Ovary (tissue), 9 donors: Measurements from ENCODE around the gene USP6NL. TPM values are rescaled to one million over a fixed set of nuclear protein-coding genes. Genes with fewer than 3 reads are reported as not detected.

Experiments used
- DNase-seq, 5 donors: peaks; one replicate each; pipeline ENCODE4 v3.0.0-alpha.2; 2019 to 2020
- H3K27ac ChIP-seq, 2 donors: fragments of 200-600 bp; one replicate each; pipeline versions ENCODE4 v1.5.1 to v1.8.0; 2019 to 2022
- H3K27me3 ChIP-seq: fragments of 200-600 bp; one replicate; pipeline ENCODE4 v1.8.0; 2022
- H3K36me3 ChIP-seq: fragments of 200-600 bp; sonication (generic); one replicate; pipeline ENCODE4 v1.5.1; 2019
- H3K4me1 ChIP-seq: one replicate; pipeline ENCODE4 v1.8.1; 2013; ENCODE audit warnings: mild to moderate bottlenecking, moderate library complexity; ENCODE audit not compliant: insufficient read depth
- H3K4me3 ChIP-seq: fragments of 200-600 bp; sonication (generic); one replicate; pipeline ENCODE4 v1.5.1; 2017
- H3K9me3 ChIP-seq, 2 donors: fragments of 200-600 bp in 1 of 2; sonication (generic) in 1 of 2; one replicate each; pipeline versions ENCODE4 v1.5.1 to v1.8.1; 2013 to 2019; ENCODE audit warnings: mild to moderate bottlenecking in 1 of 2, moderate library complexity in 1 of 2
- CTCF ChIP-seq, 3 donors: fragments of 450-650 bp in 2 of 3; fragments of 200-600 bp in 1 of 3; IDR thresholded peaks; one replicate each; pipeline versions ENCODE4 v1.5.1 to v1.8.0; 2016 to 2022; ENCODE audit warnings: antibody characterized with exemption in 3 of 3, mild to moderate bottlenecking in 1 of 3
- EP300 ChIP-seq: sonication (generic); formaldehyde crosslinking; IDR thresholded peaks from one replicate; pipeline ENCODE4 v1.6.1; 2017; ENCODE audit warnings: antibody characterized with exemption
- POLR2A ChIP-seq: fragments of 450-650 bp; IDR thresholded peaks from one replicate; pipeline ENCODE4 v1.6.1; 2017; ENCODE audit warnings: antibody characterized with exemption, mild to moderate bottlenecking, moderate library complexity
- WGBS, 3 donors: extraction: QIAGEN DNeasy Blood & Tissue Kit in 1 of 3; methylation state at CpG; one replicate each; pipeline versions ENCODE4 v1.1.5 to v1.1.7; 2013 to 2017; 5-methylcytosine and 5-hydroxymethylcytosine counted together
- intact Hi-C, 4 donors: fragments of 100-400 bp; cut with DNase I; formaldehyde crosslinking; loops; one replicate each; pipeline versions ENCODE4 v1.11.0 to v1.15.1; 2022 to 2023
- polyA plus RNA-seq, 2 donors: library from polyadenylated mRNA; stranded (reverse); fragments of 200-250 nt in 1 of 2; fragments of 350-450 nt in 1 of 2; fragmentation: Illumina TruSeq in 1 of 2; extraction: RNeasy Lipid Tissue Mini Kit (QIAGEN cat#74804) in 1 of 2; gene quantifications; one replicate each; pipeline ENCODE4 v1.2.3, GENCODE V29; 2013 to 2014
- total RNA-seq, 7 donors: library from RNA; depleted of rRNA in 2 of 7; stranded (reverse); fragments of >200 nt in 2 of 7; fragmentation: NEBNext Ultra II Directional in 3 of 7; extraction: Animal tissue kit (Norgen Biotek cat#: 25700) in 3 of 7; gene quantifications; one replicate each; pipeline versions ENCODE4 v1.1.0 to v1.2.4, GENCODE V29; 2016 to 2023
- donor health status: DM: no; HTN: no; CAD: no; lungs with moderate emphysema.
- donor health status: DM: no; HTN: no; CAD: no.
- donor health status: Bipolar disorder and iron deficiency.
- donor health status: DM: yes; HTN: yes; CAD: no.
- donor health status: DM: no; HTN: no; CAD: no.
- donor health status: DM: yes; HTN: yes; CAD: no.

Gene USP6NL
- total and polyA plus RNA-seq, 9 donors, result 9.6 to 28.8 (median 16.3) TPM

DNA sequence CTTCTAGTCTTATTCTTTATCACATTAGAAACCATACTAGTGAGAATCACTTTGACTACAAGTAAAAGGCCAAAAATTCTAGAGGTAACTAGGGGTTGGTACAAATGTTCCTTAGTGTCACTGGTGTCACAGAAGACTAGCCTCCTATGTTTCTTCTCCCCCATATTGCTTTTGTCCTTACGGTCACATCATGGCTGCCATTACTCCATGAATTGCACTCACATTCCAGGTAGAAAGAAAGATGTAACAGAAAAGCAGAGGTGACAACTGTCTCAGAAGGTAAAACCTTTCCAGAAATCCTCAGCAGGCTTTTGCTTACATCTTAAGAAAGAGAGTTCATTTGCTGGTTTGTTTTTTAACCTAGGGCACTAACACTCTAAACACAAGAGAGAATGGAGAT, 42.9 kb downstream of the USP6NL start:
- H3K4me3 ChIP-seq, result no peak overlapping the region
- H3K27me3 ChIP-seq, result no peaks in the 10 kb centered on the region
- no peaks in the 10 kb centered on the region for H3K4me1 ChIP-seq
- H3K27ac ChIP-seq, result no peak overlapping the region
- no peaks in the 10 kb centered on the region for H3K9me3 ChIP-seq
- 96 to 100% (median 100%) methylated on average over 1 of the region's 1 CpG for WGBS, 3 donors
- H3K36me3 ChIP-seq, result no peaks in the 10 kb centered on the region
- intact Hi-C loops, result no loop called here
- TF ChIP-seq CTCF (IDR thresholded peaks at IDR 0.05), result no peak
- no peak for TF ChIP-seq POLR2A
- TF ChIP-seq EP300, result no peak
- no peak for DNase-seq

GRCh38 chr10:11564741-11565140, 46.7 kb downstream of the USP6NL start:
- no peaks in the 10 kb centered on the region for H3K36me3 ChIP-seq
- H3K27ac ChIP-seq, result no peak overlapping the region
- no peak for DNase-seq
- no peaks in the 10 kb centered on the region for H3K27me3 ChIP-seq
- intact Hi-C loops, result no loop called here
- 87 to 93% (median 91%) methylated on average over 3 of the region's 3 CpGs for WGBS, 3 donors
- H3K4me1 ChIP-seq, result no peaks in the 10 kb centered on the region
- H3K4me3 ChIP-seq, result no peak overlapping the region
- no peaks in the 10 kb centered on the region for H3K9me3 ChIP-seq
- no peak for TF ChIP-seq EP300
- no peak for TF ChIP-seq POLR2A
- TF ChIP-seq CTCF (IDR thresholded peaks at IDR 0.05), result no peak

DNA sequence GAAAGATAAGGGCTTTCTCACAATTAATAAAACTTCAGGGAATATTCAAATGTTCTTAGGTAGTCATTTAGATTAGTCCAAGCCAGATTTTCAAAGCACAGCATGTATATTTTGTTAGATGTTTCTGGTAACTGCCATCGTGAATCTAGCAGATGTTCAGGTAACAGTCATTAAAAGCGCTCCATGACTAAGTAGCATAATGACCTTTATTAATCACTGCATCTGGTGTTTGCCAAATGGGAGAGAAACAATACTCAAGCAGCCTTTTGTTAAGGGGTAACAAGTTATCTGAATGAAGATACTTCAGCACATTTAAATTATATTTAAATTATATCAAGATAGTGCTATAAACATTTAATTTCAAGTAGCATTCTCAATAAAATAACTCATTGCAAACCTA, 47.5 kb downstream of the USP6NL start:
- Histone ChIP-seq H3K9me3 (no peaks in the 10 kb centered on the region), H3K27me3 (no peaks in the 10 kb centered on the region), H3K4me1 (no peaks in the 10 kb centered on the region), H3K27ac (no peak overlapping the region), H3K4me3 (no peak overlapping the region), H3K36me3 (no peaks in the 10 kb centered on the region)
- WGBS, 3 donors, result 35 to 47% (median 36%) methylated on average over 2 of the region's 2 CpGs
- intact Hi-C loops, result no loop called here
- no peak for TF ChIP-seq CTCF (IDR thresholded peaks at IDR 0.05)
- no peak for TF ChIP-seq POLR2A
- no peak for TF ChIP-seq EP300
- DNase-seq, result no peak

- no peaks in the 10 kb centered on the region for H3K9me3 ChIP-seq
- no peaks in the 10 kb centered on the region for H3K4me1 ChIP-seq
- no peak for TF ChIP-seq POLR2A
- no peak for TF ChIP-seq CTCF (IDR thresholded peaks at IDR 0.05)
- no peak for TF ChIP-seq EP300
- H3K4me3 ChIP-seq, result no peak overlapping the region
- DNase-seq, result no peak
- no peaks in the 10 kb centered on the region for H3K27me3 ChIP-seq
- WGBS, 3 donors, result 95 to 97% (median 95%) methylated on average over 1 of the region's 1 CpG
- intact Hi-C loops, result no loop called here
- H3K27ac ChIP-seq, result no peak overlapping the region
- no peaks in the 10 kb centered on the region for H3K36me3 ChIP-seq
These were observed 48.6 kb downstream of the USP6NL start for GRCh38 chr10:11562888-11563287.
